Epithelial cell of proximal tubule (primary cell): ENCODE results near the gene KRTAP22-1. TPM values are rescaled to one million over a fixed set of nuclear protein-coding genes. Genes with fewer than 3 reads are reported as not detected.

Source experiments
- DNase-seq: peaks from one replicate; pipeline ENCODE4 v3.0.0-alpha.2; 2011; ENCODE audit warnings: low read depth
- H3K4me3 ChIP-seq: 2 replicates; pipeline ENCODE4 v1.5.1; 2011; ENCODE audit warnings: low read depth, mild to moderate bottlenecking, low read length
- total RNA-seq: library from RNA; depleted of rRNA; stranded (reverse); fragments of >200 nt; gene quantifications from 2 replicates; pipeline ENCODE4 v1.2.3, GENCODE V29; 2015
- TF ChIP-seq, protein P1 (sequence below): conservative IDR thresholded peaks from 2 replicates; pipeline ENCODE4 v1.5.1; 2012; ENCODE audit warnings: low read depth, mild to moderate bottlenecking, low read length

The KRTAP22-1 gene
- total RNA-seq, 1 donor from 2014 or later = not detected

DNA sequence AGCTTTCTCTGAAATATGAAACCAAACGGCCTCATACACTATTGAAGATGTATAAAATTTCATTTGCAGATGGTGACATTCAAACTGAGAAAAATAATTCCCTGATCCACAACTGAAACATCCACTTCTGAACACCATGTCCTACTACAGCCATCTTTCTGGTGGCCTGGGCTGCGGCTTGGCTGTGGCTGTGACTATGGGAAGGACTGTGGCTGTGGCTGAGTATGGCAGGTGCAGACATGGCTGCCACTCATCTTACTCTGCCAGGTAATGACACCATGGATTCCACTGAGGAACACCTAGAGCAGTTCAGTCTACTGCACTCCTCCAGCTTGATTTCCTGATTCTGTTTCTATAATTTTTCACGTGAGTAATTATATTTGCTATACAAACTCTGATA, 19.6 kb downstream of the KRTAP22-1 start, which contains the start of gene KRTAP20-4:
Gene KRTAP20-4 (plus strand): TSS at position 106 of the 400 bp plus-strand sequence.
- H3K4me3 ChIP-seq = no peak within 1 kb of the TSS
- no peak for DNase-seq
- TF ChIP-seq, protein P1, sequence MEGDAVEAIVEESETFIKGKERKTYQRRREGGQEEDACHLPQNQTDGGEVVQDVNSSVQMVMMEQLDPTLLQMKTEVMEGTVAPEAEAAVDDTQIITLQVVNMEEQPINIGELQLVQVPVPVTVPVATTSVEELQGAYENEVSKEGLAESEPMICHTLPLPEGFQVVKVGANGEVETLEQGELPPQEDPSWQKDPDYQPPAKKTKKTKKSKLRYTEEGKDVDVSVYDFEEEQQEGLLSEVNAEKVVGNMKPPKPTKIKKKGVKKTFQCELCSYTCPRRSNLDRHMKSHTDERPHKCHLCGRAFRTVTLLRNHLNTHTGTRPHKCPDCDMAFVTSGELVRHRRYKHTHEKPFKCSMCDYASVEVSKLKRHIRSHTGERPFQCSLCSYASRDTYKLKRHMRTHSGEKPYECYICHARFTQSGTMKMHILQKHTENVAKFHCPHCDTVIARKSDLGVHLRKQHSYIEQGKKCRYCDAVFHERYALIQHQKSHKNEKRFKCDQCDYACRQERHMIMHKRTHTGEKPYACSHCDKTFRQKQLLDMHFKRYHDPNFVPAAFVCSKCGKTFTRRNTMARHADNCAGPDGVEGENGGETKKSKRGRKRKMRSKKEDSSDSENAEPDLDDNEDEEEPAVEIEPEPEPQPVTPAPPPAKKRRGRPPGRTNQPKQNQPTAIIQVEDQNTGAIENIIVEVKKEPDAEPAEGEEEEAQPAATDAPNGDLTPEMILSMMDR = no peak

GRCh38 chr21:30623362-30623761, 22.5 kb downstream of the KRTAP22-1 start:
- no peak overlapping the region for H3K4me3 ChIP-seq
- no peak for DNase-seq
- TF ChIP-seq, protein P1 = no peak

GRCh38 chr21:30625449-30626165, 24.7 kb downstream of the KRTAP22-1 start:
- H3K4me3 ChIP-seq = no peak overlapping the region
- no peak for DNase-seq
- TF ChIP-seq, protein P1 = no peak

DNA sequence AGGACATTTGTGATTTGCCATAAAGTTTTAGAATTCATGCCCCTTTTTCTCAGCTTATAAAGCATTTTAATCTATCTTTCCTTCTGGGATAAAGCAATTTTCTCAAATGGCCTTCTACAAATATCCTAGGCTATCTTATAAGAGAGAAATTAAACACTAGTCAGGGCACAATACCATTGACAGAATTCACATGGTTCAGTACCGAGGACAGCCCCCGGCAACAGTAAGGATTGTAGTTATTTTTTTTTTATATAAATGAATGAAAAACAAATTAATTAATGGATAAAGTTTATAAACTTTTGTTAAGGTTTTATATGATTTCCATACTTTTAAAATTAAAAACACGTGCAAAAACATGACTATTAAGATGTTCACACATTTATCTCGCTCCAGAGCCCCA, 27.2 kb downstream of the KRTAP22-1 start:
- no peak for DNase-seq
- TF ChIP-seq, protein P1 = no peak
- no peak overlapping the region for H3K4me3 ChIP-seq

DNA sequence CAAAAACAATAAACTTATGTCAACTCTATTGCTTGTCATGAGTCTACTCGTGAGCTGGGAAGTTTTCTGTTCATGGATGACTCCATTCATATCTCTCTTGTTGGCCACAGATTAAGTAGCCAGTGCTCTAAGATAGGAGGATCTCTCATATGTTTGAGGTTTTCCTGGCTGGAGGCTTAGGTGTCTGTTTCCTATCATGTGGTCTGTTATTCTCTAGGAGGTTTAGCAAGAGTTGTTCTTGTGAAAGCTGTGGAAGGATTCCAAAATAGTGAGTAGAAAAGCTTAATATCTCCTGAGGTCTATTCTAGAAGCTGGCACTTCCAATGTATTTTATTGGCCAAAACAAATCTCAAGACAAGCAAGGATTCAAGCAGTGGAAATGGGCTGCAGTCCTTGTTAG, 28.3 kb downstream of the KRTAP22-1 start:
- no peak for DNase-seq
- no peak overlapping the region for H3K4me3 ChIP-seq
- TF ChIP-seq, protein P1 = no peak

- TF ChIP-seq, protein P1 = no peak
- no peak for DNase-seq
These were observed 34.0 kb downstream of the KRTAP22-1 start, which contains the start of gene KRTAP20-2 for GRCh38 chr21:30634906-30635305. KRTAP20-2 (plus strand) TSS chr21:30635206; CDS start chr21:30635264, 58 bp downstream.

GRCh38 chr21:30638686-30639085, 37.8 kb downstream of the KRTAP22-1 start:
- no peak for DNase-seq
- TF ChIP-seq, protein P1 = no peak

More at GRCh38 chr21:30634906-30635305, 34.0 kb downstream of the KRTAP22-1 start, which contains the start of gene KRTAP20-2:
- H3K4me3 ChIP-seq = no peak within 1 kb of the TSS

More at GRCh38 chr21:30638686-30639085, 37.8 kb downstream of the KRTAP22-1 start:
- no peak overlapping the region for H3K4me3 ChIP-seq
